B cell (primary cell): ENCODE data around the gene ANAPC13. TPM values are rescaled to one million over a fixed set of nuclear protein-coding genes. Genes with fewer than 3 reads are reported as not detected.

ENCODE experiments used
- ATAC-seq: fragments of 200-7000 bp; cut with Tn5 transposase; one replicate; pipeline ENCODE4 v1.10.0; 2021; ENCODE audit warnings: low read depth, mild to moderate bottlenecking, moderate number of reproducible peaks, moderate library complexity
- CTCF ChIA-PET: fragments of 350-600 bp; sonication (Branson Sonifier 250); formaldehyde crosslinking; loops from one replicate; lab custom pipeline; 2021; ENCODE audit warnings: antibody characterized with exemption, inconsistent platforms; lab: Charles Lee
- POLR2A ChIA-PET: fragments of 350-600 bp; sonication (Branson Sonifier 250); formaldehyde crosslinking; loops from one replicate; lab custom pipeline; 2021; ENCODE audit warnings: antibody characterized with exemption; lab: Charles Lee
- DNase-seq: peaks from one replicate; pipeline ENCODE4 v3.0.0; 2013
- H2AFZ ChIP-seq: 2 replicates; pipeline ENCODE4 v1.6.1; 2012; ENCODE audit warnings: mild to moderate bottlenecking, low read depth, low read length; ENCODE audit not compliant: insufficient read depth, poor library complexity, severe bottlenecking
- H3K27ac ChIP-seq, 2 donors: 1 replicate in 1 of 2; 2 replicates in 1 of 2; pipeline ENCODE4 v1.5.1; 2012 to 2013; ENCODE audit warnings: low read length in 2 of 2, mild to moderate bottlenecking in 2 of 2, moderate library complexity in 1 of 2
- H3K27me3 ChIP-seq, 4 experiments: fragments of 200-600 bp in 1 of 4; sonication (generic) in 1 of 4; replicated peaks in 1 of 4; 1 replicate in 2 of 4; 2 replicates in 2 of 4; pipeline versions ENCODE4 v1.6.1 to v1.7.0; 2013 to 2016; ENCODE audit warnings: low read length in 3 of 4, mild to moderate bottlenecking in 2 of 4, mixed read lengths in 1 of 4, moderate library complexity in 1 of 4; ENCODE audit not compliant: insufficient read depth in 4 of 4, control insufficient read depth in 3 of 4; ENCODE audit errors: control extremely low read depth in 1 of 4
- H3K36me3 ChIP-seq, 2 experiments: replicated peaks in 1 of 2; 1 replicate in 1 of 2; 2 replicates in 1 of 2; pipeline versions ENCODE4 v1.6.1 to v1.7.1; 2013; ENCODE audit warnings: low read length in 1 of 2; ENCODE audit not compliant: insufficient read depth in 2 of 2, control insufficient read depth in 1 of 2; ENCODE audit errors: control extremely low read depth in 1 of 2, extremely low read depth in 1 of 2
- H3K4me1 ChIP-seq, 2 donors: fragments of 200-600 bp in 1 of 2; sonication (generic) in 1 of 2; 1 replicate in 1 of 2; 2 replicates in 1 of 2; pipeline versions ENCODE4 v1.5.1 to v1.6.1; 2013 to 2017; ENCODE audit warnings: low read length in 2 of 2; ENCODE audit not compliant: control insufficient read depth in 2 of 2, insufficient read depth in 2 of 2
- H3K4me2 ChIP-seq: replicated peaks from 2 replicates; pipeline ENCODE3; 2012; ENCODE audit warnings: mild to moderate bottlenecking, low read depth, low read length; ENCODE audit not compliant: poor library complexity, severe bottlenecking
- H3K4me3 ChIP-seq, 5 experiments: fragments of 200-600 bp in 1 of 5; sonication (generic) in 1 of 5; 1 replicate in 3 of 5; 2 replicates in 2 of 5; pipeline versions ENCODE4 v1.5.1 to v1.7.0; 2011 to 2016; ENCODE audit warnings: low read length in 4 of 5, mild to moderate bottlenecking in 4 of 5, low read depth in 2 of 5, control low read depth in 1 of 5, moderate library complexity in 1 of 5; ENCODE audit not compliant: insufficient read depth in 1 of 5; ENCODE audit errors: control extremely low read depth in 1 of 5, extremely low read depth in 1 of 5
- H3K79me2 ChIP-seq: fragments of 200-600 bp; sonication (generic); one replicate; pipeline ENCODE4 v1.6.0; 2016; ENCODE audit warnings: low read length; ENCODE audit not compliant: control insufficient read depth, insufficient read depth
- H3K9ac ChIP-seq: fragments of 200-600 bp; sonication (generic); 2 replicates; pipeline ENCODE4 v1.6.1; 2017; ENCODE audit warnings: mild to moderate bottlenecking, low read length, moderate library complexity
- H3K9me3 ChIP-seq, 3 donors: one replicate each; pipeline versions ENCODE4 v1.6.1 to v1.7.1; 2013; ENCODE audit warnings: low read length in 2 of 3; ENCODE audit not compliant: control insufficient read depth in 2 of 3, insufficient read depth in 1 of 3; ENCODE audit errors: control extremely low read depth in 1 of 3
- H4K20me1 ChIP-seq: 2 replicates; pipeline ENCODE4 v1.6.0; 2012; ENCODE audit warnings: mild to moderate bottlenecking, low read length; ENCODE audit not compliant: insufficient read depth, control insufficient read depth, poor library complexity, severe bottlenecking
- H3K27ac Mint-ChIP-seq: one replicate; pipeline ENCODE4 v1.8.0; 2021; ENCODE audit warnings: mixed read lengths
- H3K27me3 Mint-ChIP-seq: one replicate; pipeline ENCODE4 v1.8.0; 2021; ENCODE audit warnings: mixed read lengths
- H3K4me1 Mint-ChIP-seq: one replicate; pipeline ENCODE4 v1.8.0; 2021; ENCODE audit warnings: mixed read lengths
- H3K4me3 Mint-ChIP-seq: one replicate; pipeline ENCODE4 v1.8.0; 2021; ENCODE audit warnings: mixed read lengths
- H3K9me3 Mint-ChIP-seq: one replicate; pipeline ENCODE4 v1.8.0; 2022; ENCODE audit warnings: mixed read lengths; ENCODE audit not compliant: insufficient read depth
- CTCF ChIP-seq: fragments of 200-600 bp; IDR thresholded peaks from one replicate; pipeline ENCODE4 v1.8.0; 2022; ENCODE audit warnings: antibody characterized with exemption, mild to moderate bottlenecking
- EZH2 ChIP-seq: IDR thresholded peaks from 2 replicates; pipeline ENCODE4 v1.6.1; 2012; ENCODE audit warnings: borderline replicate concordance, low read depth, mild to moderate bottlenecking, moderate library complexity, low read length; ENCODE audit not compliant: insufficient read depth, poor library complexity, severe bottlenecking
- WGBS: methylation state at CpG from one replicate; pipeline ENCODE4 v1.1.5; 2013; ENCODE audit warnings: missing lambda C conversion rate; ENCODE audit not compliant: insufficient coverage; 5-methylcytosine and 5-hydroxymethylcytosine counted together
- intact Hi-C: fragments of 100-400 bp; cut with micrococcal nuclease; formaldehyde crosslinking; loops from one replicate; pipeline ENCODE4 v1.10.0; 2022
- polyA plus RNA-seq: library from polyadenylated mRNA; depleted of rRNA; stranded (reverse); fragments of >200 nt; gene quantifications from 2 replicates; pipeline ENCODE4 v1.2.3, GENCODE V29; 2012
- total RNA-seq, 2 donors: library from RNA; stranded (reverse); fragments of 120-200 nt in 1 of 2; gene quantifications; 1 replicate in 1 of 2; 2 replicates in 1 of 2; pipeline versions ENCODE4 v1.2.3 to v1.2.4, GENCODE V29; 2013 to 2022

Gene ANAPC13
- total and polyA plus RNA-seq, 2 donors (not counting 1 experiment from before 2014, with no cell fraction given): 13.0 to 29.3 TPM

- H2AFZ ChIP-seq: peak overlapping the region; percentile 29
- intact Hi-C loops: loop anchor here (1.0 to 5.0 kb wide), 5 partner anchors 166 to 1747 kb away; no protein-coding TSS in a partner anchor
- peak; percentile 76 for DNase-seq
- Mint-ChIP-seq H3K27me3 (no peaks in the 10 kb centered on the region), H3K4me1 (no peaks in the 10 kb centered on the region), H3K9me3 (no peaks in the 10 kb centered on the region), H3K4me3 (no peak overlapping the region), H3K27ac (no peak overlapping the region)
- WGBS: 36% methylated on average over 5 of the region's 9 CpGs
- no peak overlapping the region for H3K4me3 ChIP-seq
- no peaks in the 10 kb centered on the region for H3K27me3 ChIP-seq
- CTCF ChIA-PET: interaction anchor here (0.6 to 7.9 kb wide), 26 partner anchors 12 to 657 kb away, joined by 3 to 189 read pairs (median 4); partner anchors contain the start of genes ANAPC13 and CEP63
- H3K36me3 ChIP-seq: peaks cover 13 to 44% of the 10 kb centered on the region in 2 experiments
- H3K9me3 ChIP-seq: no peaks in the 10 kb centered on the region
- peak; percentile 58 for ATAC-seq
- H3K27ac ChIP-seq: no peak overlapping the region
- H3K9ac ChIP-seq: no peak overlapping the region
- H3K4me2 ChIP-seq: no peak overlapping the region
- TF ChIP-seq CTCF (peak; percentile 81), EZH2 (no peak)
- no peaks in the 10 kb centered on the region for H3K79me2 ChIP-seq
- no peaks in the 10 kb centered on the region for H3K4me1 ChIP-seq
- no peaks in the 10 kb centered on the region for H4K20me1 ChIP-seq
- POLR2A ChIA-PET: interaction anchor here (0.9 kb wide), 1 partner anchor 11 kb away, joined by 3 read pairs; no protein-coding TSS in a partner anchor
Observed at GRCh38 chr3:134473868-134474546, 11.8 kb downstream of the ANAPC13 start.

- no peaks in the 10 kb centered on the region for H3K4me1 Mint-ChIP-seq
- Histone ChIP-seq H3K4me3 (no peak overlapping the region), H3K9me3 (no peaks in the 10 kb centered on the region), H3K4me2 (no peak overlapping the region), H3K9ac (no peak overlapping the region), H3K79me2 (no peaks in the 10 kb centered on the region), H4K20me1 (no peaks in the 10 kb centered on the region), H3K4me1 (no peaks in the 10 kb centered on the region), H3K36me3 (peaks cover 10 to 32% of the 10 kb centered on the region in 2 experiments), H2AFZ (no peak overlapping the region), H3K27ac (no peak overlapping the region), H3K27me3 (no peaks in the 10 kb centered on the region)
- H3K27me3 Mint-ChIP-seq: no peaks in the 10 kb centered on the region
- 100% methylated on average over 3 of the region's 6 CpGs for WGBS
- CTCF ChIA-PET: interaction anchor here (1.4 to 7.9 kb wide), 9 partner anchors 13 to 654 kb away, joined by 5 to 189 read pairs (median 7); partner anchors contain the start of genes ANAPC13 and CEP63
- DNase-seq (no peak), ATAC-seq (no peak)
- no peak overlapping the region for H3K27ac Mint-ChIP-seq
- H3K4me3 Mint-ChIP-seq: no peak overlapping the region
- TF ChIP-seq EZH2 (no peak), CTCF (no peak)
- intact Hi-C loops: loop anchor here (5.0 kb wide), 2 partner anchors 656 to 1746 kb away; no protein-coding TSS in a partner anchor
- H3K9me3 Mint-ChIP-seq: no peaks in the 10 kb centered on the region
- POLR2A ChIA-PET: interaction anchor here (0.9 kb wide), 1 partner anchor 13 kb away, joined by 3 read pairs; no protein-coding TSS in a partner anchor
Observed at GRCh38 chr3:134472831-134473230, 13.0 kb downstream of the ANAPC13 start.
